Measurements from ENCODE around the gene ERC2. TPM values are rescaled to one million over a fixed set of nuclear protein-coding genes. Genes with fewer than 3 reads are reported as not detected.

The ERC2 gene
- total and polyA plus RNA-seq, 2 donors (not counting 3 experiments of a cell fraction or from before 2014, with no cell fraction given): 5.6 to 15.5 TPM

DNA sequence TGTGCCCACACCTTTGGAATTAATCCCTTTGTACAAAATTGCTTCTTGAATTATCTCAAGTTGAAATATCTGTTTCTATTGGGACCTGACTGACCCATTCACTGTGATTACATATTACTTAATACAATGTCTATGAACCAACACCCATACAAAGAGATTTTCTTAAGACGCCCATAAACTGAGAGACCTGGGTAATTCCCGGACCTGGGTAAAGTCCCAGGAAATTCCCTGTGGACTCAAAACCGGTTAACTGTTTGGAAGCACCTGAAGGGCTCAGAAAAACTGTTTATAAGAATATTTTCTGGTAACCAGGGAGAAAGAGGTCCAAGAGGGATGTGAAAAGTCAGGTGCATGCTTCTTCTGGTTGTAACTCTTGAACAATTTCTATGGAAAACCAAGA is 667.2 kb downstream of the ERC2 start:
- H3K9ac ChIP-seq (replicated peaks; ENCODE audit: extremely low read depth, insufficient read depth, low read length): no peak overlapping the region
- H3K36me3 ChIP-seq (ENCODE audit: control insufficient read depth in 2 of 2, extremely low read depth in 1 of 2, insufficient read depth in 2 of 2, low read length in 2 of 2): no peaks in the 10 kb centered on the region
- no peaks in the 10 kb centered on the region for H3K9me1 ChIP-seq (replicated peaks; ENCODE audit: control insufficient read depth, extremely low read depth, insufficient read depth, low read length)
- BruUV-seq (replicated peaks): no TSS peak
- dilution Hi-C loops (cut with MboI; ENCODE audit: extremely low pct_ligation_motif_present, low sequenced_read_pairs) (no loop called here), intact Hi-C loops (cut with micrococcal nuclease) (no loop called here)
- no peak overlapping the region for H3K4me2 ChIP-seq (ENCODE audit: insufficient read depth, low read length)
- no peak for TF ChIP-seq POLR2A (IDR thresholded peaks at IDR 0.05; ENCODE audit: low read depth, low read length)
- no peak for TF ChIP-seq POLR2AphosphoS5 (IDR thresholded peaks at IDR 0.05; ENCODE audit: insufficient read depth, low read depth, low read length)
- TF ChIP-seq GATA2 (IDR thresholded peaks at IDR 0.05; ENCODE audit: insufficient read depth, insufficient read length, low read depth, low read length): no peak
- TF ChIP-seq, protein P1, sequence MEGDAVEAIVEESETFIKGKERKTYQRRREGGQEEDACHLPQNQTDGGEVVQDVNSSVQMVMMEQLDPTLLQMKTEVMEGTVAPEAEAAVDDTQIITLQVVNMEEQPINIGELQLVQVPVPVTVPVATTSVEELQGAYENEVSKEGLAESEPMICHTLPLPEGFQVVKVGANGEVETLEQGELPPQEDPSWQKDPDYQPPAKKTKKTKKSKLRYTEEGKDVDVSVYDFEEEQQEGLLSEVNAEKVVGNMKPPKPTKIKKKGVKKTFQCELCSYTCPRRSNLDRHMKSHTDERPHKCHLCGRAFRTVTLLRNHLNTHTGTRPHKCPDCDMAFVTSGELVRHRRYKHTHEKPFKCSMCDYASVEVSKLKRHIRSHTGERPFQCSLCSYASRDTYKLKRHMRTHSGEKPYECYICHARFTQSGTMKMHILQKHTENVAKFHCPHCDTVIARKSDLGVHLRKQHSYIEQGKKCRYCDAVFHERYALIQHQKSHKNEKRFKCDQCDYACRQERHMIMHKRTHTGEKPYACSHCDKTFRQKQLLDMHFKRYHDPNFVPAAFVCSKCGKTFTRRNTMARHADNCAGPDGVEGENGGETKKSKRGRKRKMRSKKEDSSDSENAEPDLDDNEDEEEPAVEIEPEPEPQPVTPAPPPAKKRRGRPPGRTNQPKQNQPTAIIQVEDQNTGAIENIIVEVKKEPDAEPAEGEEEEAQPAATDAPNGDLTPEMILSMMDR (IDR thresholded peaks at IDR 0.05; ENCODE audit: extremely low read depth in 1 of 2, insufficient read depth in 1 of 2, low read depth in 1 of 2, low read length in 2 of 2): no peak
- TF ChIP-seq EZH2 (IDR thresholded peaks at IDR 0.05; ENCODE audit: borderline replicate concordance, low read depth, low read length, severe bottlenecking): no peak
- TF ChIP-seq JUN (IDR thresholded peaks at IDR 0.05; ENCODE audit: borderline replicate concordance, insufficient read depth, insufficient read length, low read depth): no peak
- ChIA-PET POLR2A (no interaction called here), CTCF (no interaction called here)
- H3K4me1 ChIP-seq (ENCODE audit: control insufficient read depth, extremely low read depth, insufficient read depth, low read length): no peaks in the 10 kb centered on the region
- no peak overlapping the region for H2AFZ ChIP-seq (ENCODE audit: low read depth, low read length)
- no peak overlapping the region for H3K27ac ChIP-seq (ENCODE audit: insufficient read depth, low read depth, low read length)
- H3K27me3 ChIP-seq (ENCODE audit: control insufficient read depth in 2 of 2, insufficient read depth in 2 of 2, low read length in 2 of 2): no peaks in the 10 kb centered on the region
- no peak overlapping the region for H3K4me3 ChIP-seq (replicated peaks in 1 of 3; ENCODE audit: insufficient read depth in 1 of 3, low read depth in 1 of 3, low read length in 3 of 3)
- FAIRE-seq: no peak
- no peaks in the 10 kb centered on the region for H3K79me2 ChIP-seq (ENCODE audit: control insufficient read depth, insufficient read depth, low read length)
- no peak for DNase-seq (ENCODE audit: low read depth, low spot score)
- H4K20me1 ChIP-seq (replicated peaks; ENCODE audit: control insufficient read depth, extremely low read depth, insufficient read depth, low read length): no peaks in the 10 kb centered on the region
- H3K9me3 ChIP-seq (replicated peaks; ENCODE audit: control insufficient read depth, insufficient read depth, low read length): no peaks in the 10 kb centered on the region

DNA sequence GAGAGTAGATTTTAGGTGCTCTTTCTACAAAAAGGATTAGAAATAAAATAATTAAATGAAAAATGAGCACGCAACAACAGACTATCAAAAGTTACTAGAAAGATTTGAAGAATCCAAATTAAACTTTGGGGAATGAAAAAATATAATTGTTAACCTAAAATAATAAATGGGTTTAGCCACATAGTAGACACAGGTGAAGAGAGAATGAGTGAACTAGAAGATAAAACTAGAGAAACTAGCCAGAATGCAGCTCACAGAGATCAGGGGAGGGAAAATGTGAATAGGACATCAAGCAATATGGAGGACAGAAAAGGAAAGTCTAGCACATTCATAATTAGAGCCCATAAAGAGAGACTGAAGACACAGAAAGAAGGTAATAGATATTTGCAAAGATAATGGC is 670.5 kb downstream of the ERC2 start:
- no peaks in the 10 kb centered on the region for H3K79me2 ChIP-seq (ENCODE audit: control insufficient read depth, insufficient read depth, low read length)
- FAIRE-seq (no peak), DNase-seq (ENCODE audit: low read depth, low spot score) (no peak)
- no TSS peak for BruUV-seq (replicated peaks)
- no peaks in the 10 kb centered on the region for H3K4me1 ChIP-seq (ENCODE audit: control insufficient read depth, extremely low read depth, insufficient read depth, low read length)
- ChIA-PET POLR2A (no interaction called here), CTCF (no interaction called here)
- H3K36me3 ChIP-seq (ENCODE audit: control insufficient read depth in 2 of 2, extremely low read depth in 1 of 2, insufficient read depth in 2 of 2, low read length in 2 of 2): no peaks in the 10 kb centered on the region
- H4K20me1 ChIP-seq (replicated peaks; ENCODE audit: control insufficient read depth, extremely low read depth, insufficient read depth, low read length): no peaks in the 10 kb centered on the region
- dilution Hi-C loops (cut with MboI; ENCODE audit: extremely low pct_ligation_motif_present, low sequenced_read_pairs) (no loop called here), intact Hi-C loops (cut with micrococcal nuclease) (loop anchor here (10.0 kb wide), 1 partner anchor 247 kb away; no protein-coding TSS in a partner anchor)
- H3K9me3 ChIP-seq (replicated peaks; ENCODE audit: control insufficient read depth, insufficient read depth, low read length): no peaks in the 10 kb centered on the region
- H3K27me3 ChIP-seq (ENCODE audit: control insufficient read depth in 2 of 2, insufficient read depth in 2 of 2, low read length in 2 of 2): no peaks in the 10 kb centered on the region
- H3K4me2 ChIP-seq (ENCODE audit: insufficient read depth, low read length): no peak overlapping the region
- no peak overlapping the region for H3K9ac ChIP-seq (replicated peaks; ENCODE audit: extremely low read depth, insufficient read depth, low read length)
- no peak overlapping the region for H2AFZ ChIP-seq (ENCODE audit: low read depth, low read length)
- no peaks in the 10 kb centered on the region for H3K9me1 ChIP-seq (replicated peaks; ENCODE audit: control insufficient read depth, extremely low read depth, insufficient read depth, low read length)
- TF ChIP-seq POLR2AphosphoS5 (IDR thresholded peaks at IDR 0.05; ENCODE audit: insufficient read depth, low read depth, low read length) (no peak), GATA2 (IDR thresholded peaks at IDR 0.05; ENCODE audit: insufficient read depth, insufficient read length, low read depth, low read length) (no peak), EZH2 (IDR thresholded peaks at IDR 0.05; ENCODE audit: borderline replicate concordance, low read depth, low read length, severe bottlenecking) (no peak), MYC (IDR thresholded peaks at IDR 0.05; ENCODE audit: low read depth, low read length) (no peak), POLR2A (IDR thresholded peaks at IDR 0.05; ENCODE audit: low read depth, low read length) (no peak), FOS (IDR thresholded peaks at IDR 0.05; ENCODE audit: borderline replicate concordance, insufficient read depth, low read length) (no peak), JUN (IDR thresholded peaks at IDR 0.05; ENCODE audit: borderline replicate concordance, insufficient read depth, insufficient read length, low read depth) (no peak)
- TF ChIP-seq, protein P2, sequence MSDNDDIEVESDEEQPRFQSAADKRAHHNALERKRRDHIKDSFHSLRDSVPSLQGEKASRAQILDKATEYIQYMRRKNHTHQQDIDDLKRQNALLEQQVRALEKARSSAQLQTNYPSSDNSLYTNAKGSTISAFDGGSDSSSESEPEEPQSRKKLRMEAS (IDR thresholded peaks at IDR 0.05; ENCODE audit: insufficient read depth, insufficient read length): no peak
- TF ChIP-seq, protein P1 (IDR thresholded peaks at IDR 0.05; ENCODE audit: extremely low read depth in 1 of 2, insufficient read depth in 1 of 2, low read depth in 1 of 2, low read length in 2 of 2): no peak
- H3K4me3 ChIP-seq (replicated peaks in 1 of 3; ENCODE audit: insufficient read depth in 1 of 3, low read depth in 1 of 3, low read length in 3 of 3): no peak overlapping the region
- H3K27ac ChIP-seq (ENCODE audit: insufficient read depth, low read depth, low read length): no peak overlapping the region
